ENCODE results near the gene ZNF282. TPM values are rescaled to one million over a fixed set of nuclear protein-coding genes. Genes with fewer than 3 reads are reported as not detected.

Gene ZNF282
- total and polyA plus RNA-seq, 9 of the 15 experiments (the other 6 are each of a cell fraction or from before 2014, with no cell fraction given) = 0.76 to 58.6 (median 17.4) TPM

DNA sequence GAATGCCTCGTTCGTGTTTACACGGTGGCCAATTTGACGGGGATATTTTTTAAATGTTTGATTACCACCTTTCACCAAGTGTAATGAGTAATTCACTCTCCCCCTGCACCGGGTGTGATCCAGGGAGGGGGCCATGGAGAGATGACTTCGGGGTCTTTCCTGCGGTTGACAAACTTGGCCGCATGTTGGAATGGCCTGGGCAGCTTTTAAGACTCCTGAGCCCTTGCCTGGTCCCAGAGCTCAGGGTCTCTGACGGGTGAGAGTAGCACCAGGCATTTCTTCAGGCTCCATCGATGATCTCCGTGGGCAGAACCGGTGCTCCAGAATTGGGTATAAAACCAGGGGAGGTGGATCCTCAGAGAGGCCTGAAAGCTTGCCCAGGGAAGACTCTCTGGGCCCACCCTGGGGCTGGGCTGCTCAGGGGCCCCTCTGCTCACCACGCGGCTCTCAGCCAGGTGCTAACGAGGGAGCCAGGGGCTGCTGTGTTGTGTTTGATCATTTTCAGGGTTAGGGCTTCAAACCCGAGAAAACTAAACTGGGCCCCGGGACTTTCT, 882 bp downstream of the ZNF282 start (continued):
- TF ChIP-seq, protein P1, sequence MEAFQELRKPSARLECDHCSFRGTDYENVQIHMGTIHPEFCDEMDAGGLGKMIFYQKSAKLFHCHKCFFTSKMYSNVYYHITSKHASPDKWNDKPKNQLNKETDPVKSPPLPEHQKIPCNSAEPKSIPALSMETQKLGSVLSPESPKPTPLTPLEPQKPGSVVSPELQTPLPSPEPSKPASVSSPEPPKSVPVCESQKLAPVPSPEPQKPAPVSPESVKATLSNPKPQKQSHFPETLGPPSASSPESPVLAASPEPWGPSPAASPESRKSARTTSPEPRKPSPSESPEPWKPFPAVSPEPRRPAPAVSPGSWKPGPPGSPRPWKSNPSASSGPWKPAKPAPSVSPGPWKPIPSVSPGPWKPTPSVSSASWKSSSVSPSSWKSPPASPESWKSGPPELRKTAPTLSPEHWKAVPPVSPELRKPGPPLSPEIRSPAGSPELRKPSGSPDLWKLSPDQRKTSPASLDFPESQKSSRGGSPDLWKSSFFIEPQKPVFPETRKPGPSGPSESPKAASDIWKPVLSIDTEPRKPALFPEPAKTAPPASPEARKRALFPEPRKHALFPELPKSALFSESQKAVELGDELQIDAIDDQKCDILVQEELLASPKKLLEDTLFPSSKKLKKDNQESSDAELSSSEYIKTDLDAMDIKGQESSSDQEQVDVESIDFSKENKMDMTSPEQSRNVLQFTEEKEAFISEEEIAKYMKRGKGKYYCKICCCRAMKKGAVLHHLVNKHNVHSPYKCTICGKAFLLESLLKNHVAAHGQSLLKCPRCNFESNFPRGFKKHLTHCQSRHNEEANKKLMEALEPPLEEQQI (IDR thresholded peaks at IDR 0.05) = no peak
- TF ChIP-seq, protein P2, sequence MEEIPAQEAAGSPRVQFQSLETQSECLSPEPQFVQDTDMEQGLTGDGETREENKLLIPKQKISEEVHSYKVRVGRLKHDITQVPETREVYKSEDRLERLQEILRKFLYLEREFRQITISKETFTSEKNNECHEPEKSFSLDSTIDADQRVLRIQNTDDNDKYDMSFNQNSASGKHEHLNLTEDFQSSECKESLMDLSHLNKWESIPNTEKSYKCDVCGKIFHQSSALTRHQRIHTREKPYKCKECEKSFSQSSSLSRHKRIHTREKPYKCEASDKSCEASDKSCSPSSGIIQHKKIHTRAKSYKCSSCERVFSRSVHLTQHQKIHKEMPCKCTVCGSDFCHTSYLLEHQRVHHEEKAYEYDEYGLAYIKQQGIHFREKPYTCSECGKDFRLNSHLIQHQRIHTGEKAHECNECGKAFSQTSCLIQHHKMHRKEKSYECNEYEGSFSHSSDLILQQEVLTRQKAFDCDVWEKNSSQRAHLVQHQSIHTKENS (CRISPR knock-in tag; IDR thresholded peaks at IDR 0.05) = no peak
- TF ChIP-seq MED1 (CRISPR knock-in tag; IDR thresholded peaks at IDR 0.05; ENCODE audit: borderline replicate concordance) (0 out of 2 replicates have a peak, but pooled peaks have one; percentile 16), ZNF507 (tag; conservative IDR thresholded peaks at IDR 0.05) (no peak), PHB (CRISPR knock-in tag; IDR thresholded peaks at IDR 0.05) (no peak), CAMTA2 (CRISPR knock-in tag; conservative IDR thresholded peaks at IDR 0.05) (no peak), ZBED1 (IDR thresholded peaks at IDR 0.05) (no peak), GATAD2A (IDR thresholded peaks at IDR 0.05) (no peak), ZNF76 (CRISPR knock-in tag; IDR thresholded peaks at IDR 0.05; ENCODE audit: borderline replicate concordance) (no peak), ATF1 (CRISPR knock-in tag; IDR thresholded peaks at IDR 0.05) (no peak), ATF1 (tag; IDR thresholded peaks at IDR 0.05) (no peak), KLF13 (tag; IDR thresholded peaks at IDR 0.05; ENCODE audit: borderline replicate concordance, low read depth) (no peak), ZNF239 (CRISPR knock-in tag; IDR thresholded peaks at IDR 0.05) (no peak), GTF2F1 (IDR thresholded peaks at IDR 0.05; ENCODE audit: low read depth, low read length) (no peak), COPS2 (conservative IDR thresholded peaks at IDR 0.05) (no peak), NRF1 (conservative IDR thresholded peaks at IDR 0.05 in 1 of 2, IDR thresholded peaks at IDR 0.05 in 1 of 2) (peak in 1 of 2 experiments; percentile 7; a peak in 1 of 4 replicates), ZNF253 (CRISPR knock-in tag; conservative IDR thresholded peaks at IDR 0.05) (no peak), BACH1 (tag; IDR thresholded peaks at IDR 0.05) (no peak), E2F3 (CRISPR knock-in tag; IDR thresholded peaks at IDR 0.05) (no peak), TBP (optimal IDR thresholded peaks at IDR 0.05; ENCODE audit: low read depth, low read length) (peak; percentile 42), SETDB1 (IDR thresholded peaks at IDR 0.05; ENCODE audit: low read length) (no peak), RBM39 (optimal IDR thresholded peaks at IDR 0.05; ENCODE audit: low read depth, low read length) (no peak)
- TF ChIP-seq, protein P3, sequence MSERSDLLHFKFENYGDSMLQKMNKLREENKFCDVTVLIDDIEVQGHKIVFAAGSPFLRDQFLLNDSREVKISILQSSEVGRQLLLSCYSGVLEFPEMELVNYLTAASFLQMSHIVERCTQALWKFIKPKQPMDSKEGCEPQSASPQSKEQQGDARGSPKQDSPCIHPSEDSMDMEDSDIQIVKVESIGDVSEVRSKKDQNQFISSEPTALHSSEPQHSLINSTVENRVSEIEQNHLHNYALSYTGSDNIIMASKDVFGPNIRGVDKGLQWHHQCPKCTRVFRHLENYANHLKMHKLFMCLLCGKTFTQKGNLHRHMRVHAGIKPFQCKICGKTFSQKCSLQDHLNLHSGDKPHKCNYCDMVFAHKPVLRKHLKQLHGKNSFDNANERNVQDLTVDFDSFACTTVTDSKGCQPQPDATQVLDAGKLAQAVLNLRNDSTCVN (CRISPR knock-in tag; IDR thresholded peaks at IDR 0.05) = no peak
- TF ChIP-seq, protein P4, sequence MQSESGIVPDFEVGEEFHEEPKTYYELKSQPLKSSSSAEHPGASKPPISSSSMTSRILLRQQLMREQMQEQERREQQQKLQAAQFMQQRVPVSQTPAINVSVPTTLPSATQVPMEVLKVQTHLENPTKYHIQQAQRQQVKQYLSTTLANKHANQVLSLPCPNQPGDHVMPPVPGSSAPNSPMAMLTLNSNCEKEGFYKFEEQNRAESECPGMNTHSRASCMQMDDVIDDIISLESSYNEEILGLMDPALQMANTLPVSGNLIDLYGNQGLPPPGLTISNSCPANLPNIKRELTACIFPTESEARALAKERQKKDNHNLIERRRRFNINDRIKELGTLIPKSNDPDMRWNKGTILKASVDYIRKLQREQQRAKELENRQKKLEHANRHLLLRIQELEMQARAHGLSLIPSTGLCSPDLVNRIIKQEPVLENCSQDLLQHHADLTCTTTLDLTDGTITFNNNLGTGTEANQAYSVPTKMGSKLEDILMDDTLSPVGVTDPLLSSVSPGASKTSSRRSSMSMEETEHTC (IDR thresholded peaks at IDR 0.05) = no peak
- TF ChIP-seq, protein P5, sequence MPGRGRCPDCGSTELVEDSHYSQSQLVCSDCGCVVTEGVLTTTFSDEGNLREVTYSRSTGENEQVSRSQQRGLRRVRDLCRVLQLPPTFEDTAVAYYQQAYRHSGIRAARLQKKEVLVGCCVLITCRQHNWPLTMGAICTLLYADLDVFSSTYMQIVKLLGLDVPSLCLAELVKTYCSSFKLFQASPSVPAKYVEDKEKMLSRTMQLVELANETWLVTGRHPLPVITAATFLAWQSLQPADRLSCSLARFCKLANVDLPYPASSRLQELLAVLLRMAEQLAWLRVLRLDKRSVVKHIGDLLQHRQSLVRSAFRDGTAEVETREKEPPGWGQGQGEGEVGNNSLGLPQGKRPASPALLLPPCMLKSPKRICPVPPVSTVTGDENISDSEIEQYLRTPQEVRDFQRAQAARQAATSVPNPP (IDR thresholded peaks at IDR 0.05; ENCODE audit: borderline replicate concordance, insufficient read depth, insufficient read length) = no peak
